Fibroblast of peridontal ligament (primary cell): ENCODE measurements around the gene GMEB2.
A peak's percentile ranks its signal among the peaks of the same experiment; 100 is the strongest.
"Not testable (repeated sequence)": the region's sequence is repeated elsewhere in the genome, so short reads cannot be mapped to it uniquely, and the experiment has no call there.

Experiments used
- DNase-seq: peaks from one replicate; pipeline ENCODE4 v3.0.0-alpha.2; 2010; ENCODE audit errors: extremely low read depth

GMEB2 gene

GRCh38 chr20:63560333-63560805 is 66.5 kb downstream of the GMEB2 start:
- no peak for DNase-seq

DNA sequence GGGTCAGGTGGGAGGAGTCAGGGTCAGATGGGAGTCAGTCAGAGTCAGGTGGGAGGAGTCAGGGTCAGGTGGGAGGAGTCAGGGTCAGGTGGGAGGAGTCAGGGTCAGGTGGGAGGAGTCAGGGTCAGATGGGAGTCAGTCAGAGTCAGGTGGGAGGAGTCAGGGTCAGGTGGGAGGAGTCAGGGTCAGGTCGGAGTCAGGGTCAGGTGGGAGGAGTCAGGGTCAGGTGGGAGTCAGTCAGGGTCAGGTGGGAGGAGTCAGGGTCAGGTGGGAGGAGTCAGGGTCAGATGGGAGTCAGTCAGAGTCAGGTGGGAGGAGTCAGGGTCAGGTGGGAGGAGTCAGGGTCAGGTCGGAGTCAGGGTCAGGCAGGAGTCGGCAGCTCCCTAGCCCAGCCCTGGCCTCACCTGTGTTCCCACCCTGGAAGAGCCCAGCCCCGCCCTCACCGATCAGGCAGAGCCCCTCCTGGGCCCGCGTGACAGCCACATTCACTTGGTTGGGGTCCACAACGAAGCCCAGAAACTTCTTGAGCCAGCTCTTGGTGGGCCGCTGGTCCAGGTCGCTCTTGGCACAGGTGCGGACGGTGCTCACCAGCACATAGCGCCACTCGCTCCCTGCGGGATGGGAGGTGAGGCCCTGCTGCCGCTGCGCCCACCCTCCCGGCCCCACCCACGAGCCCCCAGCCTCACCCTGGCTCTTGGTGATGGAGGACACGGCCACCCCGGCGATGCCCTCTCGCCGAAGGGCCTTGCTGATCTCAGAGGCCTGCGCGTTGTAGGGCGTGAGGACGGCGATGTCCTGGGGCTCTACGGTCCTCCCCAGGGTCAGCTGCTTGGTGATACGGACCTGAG is 67.2 kb downstream of the GMEB2 start:
- not testable (repeated sequence) for DNase-seq

- no peak for DNase-seq
Observed at GRCh38 chr20:63558804-63559484, 68.0 kb downstream of the GMEB2 start.

DNA sequence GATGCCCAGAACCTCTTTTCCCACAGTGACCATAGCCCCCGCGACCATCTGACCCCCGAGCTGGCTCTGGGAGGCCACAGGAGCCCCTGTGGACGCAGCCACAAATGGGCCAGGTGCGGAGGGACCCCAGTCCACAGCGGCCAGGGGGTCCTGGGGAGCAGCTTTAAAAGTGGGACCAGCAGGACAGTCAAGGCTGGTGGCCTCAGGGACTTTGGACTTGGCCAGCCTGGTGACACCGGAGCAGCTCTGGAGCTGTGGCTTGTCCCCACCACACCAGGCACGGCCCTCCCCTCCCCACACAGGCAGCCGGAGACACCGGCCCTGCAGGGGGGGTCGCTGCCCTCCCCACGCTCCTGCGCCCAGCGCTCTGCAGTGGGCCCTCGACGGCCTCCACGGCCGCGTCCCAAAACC is 69.4 kb downstream of the GMEB2 start:
- DNase-seq: no peak

- no peak for DNase-seq
Observed at GRCh38 chr20:63556873-63557478, 69.9 kb downstream of the GMEB2 start.

DNA sequence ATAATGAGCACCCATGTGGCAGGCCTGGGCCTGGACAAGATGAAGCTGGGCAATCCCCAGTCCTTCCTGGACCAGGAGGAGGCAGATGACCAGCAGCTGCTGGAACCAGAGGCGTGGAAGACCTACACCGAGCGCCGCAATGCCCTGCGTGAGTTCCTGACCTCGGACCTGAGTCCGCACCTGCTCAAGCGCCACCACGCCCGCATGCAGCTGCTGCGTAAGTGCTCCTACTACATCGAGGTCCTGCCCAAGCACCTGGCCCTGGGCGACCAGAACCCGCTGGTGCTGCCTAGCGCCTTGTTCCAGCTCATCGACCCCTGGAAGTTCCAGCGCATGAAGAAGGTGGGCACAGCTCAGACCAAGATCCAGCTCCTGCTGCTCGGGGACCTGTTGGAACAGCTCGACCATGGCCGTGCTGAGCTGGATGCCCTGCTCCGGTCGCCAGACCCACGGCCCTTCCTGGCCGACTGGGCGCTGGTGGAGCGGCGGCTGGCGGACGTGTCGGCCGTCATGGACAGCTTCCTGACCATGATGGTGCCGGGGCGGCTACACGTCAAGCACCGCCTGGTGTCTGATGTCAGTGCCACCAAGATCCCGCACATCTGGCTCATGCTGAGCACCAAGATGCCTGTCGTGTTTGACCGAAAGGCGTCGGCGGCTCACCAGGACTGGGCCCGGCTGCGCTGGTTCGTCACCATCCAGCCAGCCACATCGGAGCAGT is 71.1 kb downstream of the GMEB2 start:
- DNase-seq: no peak

- DNase-seq: no peak
Observed at GRCh38 chr20:63554361-63555278, 72.3 kb downstream of the GMEB2 start.

DNA sequence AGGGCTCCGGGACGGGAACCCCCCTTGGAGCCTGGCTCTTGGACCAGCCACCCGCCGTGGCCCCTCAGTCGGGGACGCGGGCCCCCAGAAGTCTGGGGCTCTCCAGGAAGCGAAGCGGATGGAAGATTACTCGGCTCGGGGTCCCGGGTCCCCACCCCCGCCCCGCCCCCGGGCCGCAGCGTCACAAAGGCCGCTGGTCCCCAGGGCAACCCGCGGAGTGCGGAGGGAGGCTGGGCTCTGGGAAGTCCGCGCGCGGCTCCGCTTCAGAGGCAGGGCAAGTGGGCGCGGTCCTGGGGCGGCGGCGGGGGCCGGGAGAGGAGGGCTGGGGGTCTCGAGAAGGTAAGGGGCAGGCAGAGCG is 73.0 kb downstream of the GMEB2 start, which contains the start of gene FNDC11:
Gene FNDC11 (plus strand): TSS at position 227 of the 358 bp plus-strand sequence. CDS start 1,505 bp downstream, outside the sequence.
- no peak for DNase-seq

- DNase-seq: peak; percentile 74
Observed at GRCh38 chr20:63553251-63553932, 73.5 kb downstream of the GMEB2 start.

- DNase-seq: no peak
Observed at GRCh38 chr20:63552481-63553249, 74.2 kb downstream of the GMEB2 start.

- DNase-seq: no peak
Observed at GRCh38 chr20:63551068-63551467, 75.8 kb downstream of the GMEB2 start.

DNA sequence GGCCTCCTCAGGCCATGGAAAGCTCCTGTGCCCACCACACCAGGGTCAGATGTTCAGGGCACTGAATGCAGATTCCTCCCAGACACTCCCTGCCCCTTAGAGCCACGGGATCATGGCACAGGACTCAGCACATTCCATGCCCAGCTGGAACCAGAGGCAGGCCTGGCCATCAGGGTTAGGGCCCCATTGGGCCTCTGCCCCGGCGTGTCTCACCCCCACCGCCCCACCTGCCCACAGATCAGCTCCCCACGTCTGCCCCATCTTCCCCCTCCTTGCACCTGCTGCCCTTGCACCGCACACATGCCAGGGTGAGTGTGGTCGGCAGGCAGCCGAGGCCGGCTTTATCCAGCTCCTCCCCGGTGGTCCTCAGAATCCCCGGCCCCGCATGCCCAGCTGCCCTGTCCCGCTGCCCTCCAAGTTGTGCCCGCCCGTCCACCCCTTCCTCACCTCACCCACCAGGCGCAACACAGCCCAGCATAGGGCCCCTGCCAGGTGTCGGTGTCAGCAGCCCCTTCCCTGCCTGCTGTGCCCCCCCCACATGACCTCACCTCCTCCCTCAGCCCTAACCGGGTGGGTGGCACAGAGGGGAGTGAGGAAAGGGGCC is 77.1 kb downstream of the GMEB2 start:
- no peak for DNase-seq

DNA sequence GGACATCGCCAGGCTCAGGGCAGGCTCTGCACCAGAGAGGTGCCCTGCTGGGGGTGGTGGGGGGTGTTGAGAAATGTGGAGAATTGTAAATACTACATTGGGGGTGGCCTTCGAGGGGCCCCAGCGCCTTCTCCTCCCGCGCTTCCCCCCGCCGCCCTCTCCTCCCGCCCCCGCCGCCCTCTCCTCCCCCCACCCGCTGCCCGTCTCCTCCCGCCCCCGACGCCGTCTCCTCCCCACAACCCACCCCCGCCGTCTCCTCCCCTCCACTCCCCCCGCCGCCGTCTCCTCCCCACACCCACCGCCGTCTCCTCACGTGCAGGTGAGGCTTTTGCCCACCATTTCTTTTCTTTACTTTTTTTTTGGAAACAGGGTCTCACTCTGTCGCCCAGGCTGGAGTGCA is 77.9 kb downstream of the GMEB2 start:
- DNase-seq: no peak

DNA sequence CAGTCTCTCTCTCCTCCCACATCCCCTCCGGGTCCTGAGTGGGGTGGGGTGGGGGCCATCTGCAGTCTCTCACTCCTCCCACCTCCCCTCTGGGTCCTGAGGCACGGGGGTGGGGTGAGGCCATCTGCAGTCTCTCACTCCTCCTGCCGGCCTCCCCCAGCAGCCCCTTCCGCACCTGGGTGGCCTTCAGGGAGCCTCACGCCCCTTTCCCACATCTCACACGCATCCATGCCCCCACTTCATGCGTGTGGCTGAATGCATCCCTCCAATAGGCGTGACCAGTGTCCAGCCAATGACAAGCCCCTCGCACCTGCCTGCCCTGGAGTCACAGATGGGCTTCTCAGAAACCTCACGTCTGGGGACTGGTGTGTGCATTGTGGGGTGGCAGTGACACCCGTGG is 78.4 kb downstream of the GMEB2 start:
- no peak for DNase-seq

DNA sequence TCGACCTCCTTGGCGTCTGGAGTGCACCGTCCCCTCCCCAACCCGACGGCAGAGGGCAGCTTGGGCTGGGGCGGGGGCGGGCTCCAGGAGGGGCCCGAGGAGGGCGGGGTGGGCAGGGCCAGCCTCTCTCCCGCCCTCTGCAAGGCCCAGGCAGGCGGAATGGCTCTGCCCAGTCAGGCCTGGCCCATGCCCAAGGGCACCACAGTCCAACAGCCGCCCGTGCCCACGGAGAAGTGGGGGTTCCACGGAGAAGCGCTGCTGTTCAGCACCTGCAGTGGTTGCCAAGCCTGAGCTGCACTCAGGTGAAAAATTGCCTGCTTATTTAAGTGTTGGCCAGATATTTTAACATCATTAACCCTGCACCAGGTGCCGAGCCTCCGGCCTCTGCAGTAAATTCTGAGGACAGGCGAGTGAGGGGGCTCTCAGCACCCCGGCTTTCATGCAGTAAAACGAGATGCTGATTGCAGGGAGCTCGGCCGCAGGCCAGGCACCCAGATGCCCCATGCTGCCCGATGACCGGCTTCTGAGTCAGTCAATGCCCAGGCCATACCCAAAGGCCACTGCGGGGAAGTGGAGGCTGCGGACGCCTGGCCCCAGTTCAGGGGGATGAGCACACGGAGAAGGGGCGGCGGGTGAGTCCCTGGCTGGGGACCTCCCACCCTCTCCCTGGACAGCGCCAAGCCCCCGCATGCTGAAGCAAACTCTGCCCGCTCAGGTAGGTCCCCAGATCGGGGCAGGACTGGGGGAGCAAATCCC is 79.0 kb downstream of the GMEB2 start, which contains the start of gene SRMS:
Gene SRMS (minus strand): TSS at position 25 of the 756 bp plus-strand sequence. CDS start 286 bp downstream, outside the sequence.
- no peak for DNase-seq

DNA sequence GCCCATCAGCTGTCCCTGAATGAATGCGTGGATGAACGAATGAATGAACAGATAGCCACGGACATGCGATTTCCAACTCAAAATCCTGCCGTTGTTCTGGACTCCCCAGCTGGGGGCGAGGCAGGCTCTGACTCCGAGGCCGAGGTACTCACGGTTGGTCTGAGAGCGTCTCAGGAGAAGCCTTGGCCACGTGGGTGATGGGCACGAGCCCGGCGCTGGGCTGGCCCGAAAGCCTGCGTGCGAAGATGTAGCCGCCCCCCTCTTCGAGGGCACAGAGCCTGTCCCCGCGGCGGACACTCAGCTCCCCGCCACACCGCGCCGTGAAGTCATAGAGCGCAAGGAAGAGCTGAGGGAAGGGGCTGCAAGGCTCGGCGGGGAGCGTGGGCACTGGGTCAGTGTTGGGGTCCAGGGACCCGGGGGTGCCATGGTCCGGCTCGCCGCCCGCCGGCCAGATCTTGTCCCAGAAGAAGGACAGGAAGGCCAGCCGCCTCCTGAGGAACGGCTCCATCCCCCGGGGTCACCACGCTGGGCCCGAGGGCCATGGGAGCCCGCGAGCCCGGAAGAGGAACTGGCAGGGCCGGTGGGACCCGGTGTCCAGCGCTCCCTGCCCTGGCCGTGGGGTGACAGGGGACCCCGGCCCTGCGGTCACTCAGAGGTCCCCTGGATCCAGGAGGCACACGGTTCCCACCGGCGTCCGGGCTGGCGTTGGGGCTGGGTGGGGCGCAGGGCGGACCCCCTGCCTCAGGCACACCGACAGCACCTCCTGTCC is 79.8 kb downstream of the GMEB2 start:
- no peak for DNase-seq

DNA sequence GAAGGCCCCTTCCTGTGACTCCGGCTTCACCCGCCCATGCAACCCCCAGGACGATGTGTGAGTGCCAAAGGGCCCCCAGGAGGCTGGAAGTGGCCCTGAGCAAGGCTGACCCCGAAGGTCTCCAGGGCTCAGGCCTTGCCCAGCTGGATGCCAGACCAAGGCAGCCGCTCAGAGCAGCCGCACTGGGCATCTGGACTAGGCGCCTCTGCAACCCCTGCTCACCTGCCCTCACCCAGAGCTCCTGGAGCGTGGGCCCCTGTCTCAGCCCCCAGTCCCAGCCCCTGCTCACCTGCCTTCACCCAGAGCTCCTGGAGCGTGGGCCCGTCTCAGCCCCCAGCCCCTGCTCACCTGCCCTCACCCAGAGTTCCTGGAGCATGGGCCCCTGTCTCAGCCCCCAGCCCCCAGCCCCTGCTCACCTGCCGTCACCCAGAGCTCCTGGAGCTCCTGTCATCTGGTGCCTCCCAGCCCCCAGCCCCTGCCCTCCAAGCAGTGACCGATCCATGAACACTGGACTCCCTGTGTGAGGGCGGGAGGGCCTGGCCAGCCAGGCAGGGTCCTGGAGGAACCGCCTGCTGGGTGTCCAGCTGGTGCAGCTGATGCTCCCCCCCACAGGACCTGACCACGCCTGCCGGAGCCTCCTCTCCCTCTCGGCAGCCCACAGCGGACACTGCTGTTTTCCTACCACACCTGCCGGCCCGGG is 80.5 kb downstream of the GMEB2 start:
- no peak for DNase-seq
